Mammary epithelial cell (primary cell): Measurements from ENCODE around the gene KNOP1.

Experiments
- CTCF ChIP-seq, 2 donors: IDR thresholded peaks in 1 of 2; conservative IDR thresholded peaks in 1 of 2; 2 replicates each; pipeline ENCODE4 v1.5.1; 2011 to 2012; ENCODE audit warnings: inconsistent platforms in 2 of 2, low read length in 2 of 2, mild to moderate bottlenecking in 2 of 2, control low read depth in 1 of 2, low read depth in 1 of 2; ENCODE audit not compliant: insufficient read depth in 1 of 2; ENCODE audit errors: extremely low read depth in 1 of 2
- EZH2 ChIP-seq: IDR thresholded peaks from 2 replicates; pipeline ENCODE4 v1.6.1; 2012; ENCODE audit warnings: low read length, inconsistent platforms, borderline replicate concordance

DNA sequence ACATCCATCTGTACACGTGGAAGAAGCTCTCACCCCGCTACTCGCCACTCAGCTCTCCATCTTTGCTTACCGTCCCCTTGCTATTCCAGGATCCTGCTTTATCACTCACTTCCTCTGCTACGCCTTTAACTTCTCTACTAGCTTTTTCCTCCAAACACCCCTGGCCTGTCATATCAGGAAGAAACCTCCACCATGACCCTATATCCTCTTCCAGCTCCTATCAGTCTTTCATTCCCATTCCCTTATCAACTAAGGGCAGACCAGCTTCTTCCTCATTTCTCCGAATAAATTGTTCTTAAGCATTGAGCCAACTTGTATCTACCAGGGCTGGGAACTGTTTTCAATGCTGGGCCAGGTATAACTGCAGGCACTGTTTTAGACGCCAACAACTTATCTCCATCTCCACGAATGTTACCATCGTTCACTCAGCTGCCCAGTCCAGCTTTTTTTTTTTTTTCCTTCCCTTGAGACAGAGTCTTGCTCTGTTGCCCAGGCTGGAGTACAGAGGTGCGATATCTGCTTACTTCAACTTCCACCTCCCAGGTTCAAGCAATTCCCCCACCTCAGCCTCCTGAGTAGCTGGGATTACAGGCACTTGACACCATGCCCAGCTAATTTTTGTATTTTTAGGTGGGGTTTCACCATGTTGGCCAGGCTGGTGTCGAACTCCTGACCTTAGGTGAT, 4.4 kb upstream of the KNOP1 start:
- TF ChIP-seq CTCF (conservative IDR thresholded peaks at IDR 0.05 in 1 of 2, IDR thresholded peaks at IDR 0.05 in 1 of 2; ENCODE audit: extremely low read depth in 1 of 2, insufficient read depth in 1 of 2, low read depth in 1 of 2, low read length in 2 of 2) (no peak), EZH2 (no peak)
